ENCODE measurements around the gene BLZF1.
"Not testable (repeated sequence)": the region's sequence is repeated elsewhere in the genome, so short reads cannot be mapped to it uniquely, and the experiment has no call there.

The BLZF1 gene

DNA sequence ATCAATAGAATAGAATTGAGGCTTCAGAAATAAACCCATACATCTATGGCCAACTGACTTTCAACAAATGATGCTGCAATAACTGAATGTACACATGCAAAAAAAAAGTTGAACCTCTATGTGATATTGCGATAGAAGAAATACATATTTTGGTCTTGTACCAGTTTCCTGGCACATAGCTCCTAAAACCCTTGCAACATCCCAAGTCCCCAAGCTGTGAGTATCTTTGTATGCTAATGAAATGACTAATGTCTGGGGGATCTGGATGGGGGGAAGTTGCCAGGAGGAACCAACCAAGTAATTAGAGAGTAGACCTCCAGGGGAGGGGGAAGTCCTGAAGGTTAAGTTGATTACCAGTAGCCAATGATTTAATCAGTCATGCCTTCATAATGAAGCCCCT lies 24.4 kb downstream of the BLZF1 start:
- Histone ChIP-seq H3K4me3 (ENCODE audit: low read depth, low read length) (no peak overlapping the region), H3K27me3 (ENCODE audit: insufficient read depth, low read length) (no peaks in the 10 kb centered on the region), H3K36me3 (ENCODE audit: insufficient read depth, low read length) (peaks cover 54% of the 10 kb centered on the region), H3K79me2 (ENCODE audit: control insufficient read depth, insufficient read depth, low read length, unreplicated experiment) (no peaks in the 10 kb centered on the region), H3K4me1 (ENCODE audit: control insufficient read depth, insufficient read depth, low read length, unreplicated experiment) (no peaks in the 10 kb centered on the region), H3K27ac (ENCODE audit: low read depth, low read length) (no peak overlapping the region), H2AFZ (ENCODE audit: low read length, unreplicated experiment) (no peak overlapping the region)

DNA sequence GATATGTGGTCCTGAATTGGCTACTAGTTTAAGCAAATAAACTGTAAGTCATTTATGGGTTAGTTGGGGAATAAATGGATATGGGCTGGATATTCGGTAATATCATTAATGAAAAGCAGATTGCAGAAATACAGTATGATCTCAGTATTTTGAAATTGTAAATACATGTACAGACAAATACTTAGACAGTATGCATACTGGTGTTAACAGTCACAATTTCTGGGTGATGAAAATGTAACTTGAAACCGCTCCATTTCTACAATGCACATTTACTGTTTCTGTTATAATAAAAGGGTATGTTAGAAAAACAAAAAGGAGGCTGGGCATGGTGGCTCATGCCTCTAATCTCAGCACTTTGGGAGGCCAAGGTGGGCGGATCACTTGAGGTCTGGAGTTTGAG lies 28.0 kb downstream of the BLZF1 start:
- no peak overlapping the region for H2AFZ ChIP-seq (ENCODE audit: low read length, unreplicated experiment)
- no peak overlapping the region for H3K4me3 ChIP-seq (ENCODE audit: low read depth, low read length)
- H3K79me2 ChIP-seq (ENCODE audit: control insufficient read depth, insufficient read depth, low read length, unreplicated experiment), result no peaks in the 10 kb centered on the region
- H3K4me1 ChIP-seq (ENCODE audit: control insufficient read depth, insufficient read depth, low read length, unreplicated experiment), result no peaks in the 10 kb centered on the region
- peaks cover 40% of the 10 kb centered on the region for H3K36me3 ChIP-seq (ENCODE audit: insufficient read depth, low read length)
- no peak overlapping the region for H3K27ac ChIP-seq (ENCODE audit: low read depth, low read length)
- no peaks in the 10 kb centered on the region for H3K27me3 ChIP-seq (ENCODE audit: insufficient read depth, low read length)

GRCh38 chr1:169402578-169402977 lies 34.6 kb downstream of the BLZF1 start:
- not testable (repeated sequence) for H3K27ac ChIP-seq (ENCODE audit: low read depth, low read length); H3K79me2 ChIP-seq (ENCODE audit: control insufficient read depth, insufficient read depth, low read length, unreplicated experiment); H3K36me3 ChIP-seq (ENCODE audit: insufficient read depth, low read length); H3K4me1 ChIP-seq (ENCODE audit: control insufficient read depth, insufficient read depth, low read length, unreplicated experiment); H2AFZ ChIP-seq (ENCODE audit: low read length, unreplicated experiment); H3K27me3 ChIP-seq (ENCODE audit: insufficient read depth, low read length); H3K4me3 ChIP-seq (ENCODE audit: low read depth, low read length)

DNA sequence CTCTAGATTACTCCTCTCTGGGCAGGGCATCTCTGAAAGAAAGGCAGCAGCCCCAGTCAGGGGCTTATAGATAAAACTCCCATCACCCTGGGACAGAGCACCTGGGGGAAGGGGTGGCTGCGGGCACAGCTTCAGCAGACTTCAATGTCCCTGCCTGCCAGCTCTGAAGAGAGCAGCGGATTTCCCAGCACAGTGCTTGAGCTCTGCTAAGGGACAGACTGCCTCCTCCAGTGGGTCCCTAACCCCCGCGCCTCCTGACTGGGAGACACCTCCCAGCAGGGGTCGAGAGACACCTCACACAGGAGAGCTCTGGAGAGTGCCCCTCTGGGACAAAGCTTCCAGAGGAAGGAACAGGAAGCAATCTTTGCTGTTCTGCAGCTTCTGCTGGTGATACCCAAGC lies 40.3 kb downstream of the BLZF1 start:
- H3K36me3 ChIP-seq (ENCODE audit: insufficient read depth, low read length); H3K4me1 ChIP-seq (ENCODE audit: control insufficient read depth, insufficient read depth, low read length, unreplicated experiment); H3K4me3 ChIP-seq (ENCODE audit: low read depth, low read length); H2AFZ ChIP-seq (ENCODE audit: low read length, unreplicated experiment); H3K27me3 ChIP-seq (ENCODE audit: insufficient read depth, low read length); H3K27ac ChIP-seq (ENCODE audit: low read depth, low read length); H3K79me2 ChIP-seq (ENCODE audit: control insufficient read depth, insufficient read depth, low read length, unreplicated experiment): not testable (repeated sequence)

DNA sequence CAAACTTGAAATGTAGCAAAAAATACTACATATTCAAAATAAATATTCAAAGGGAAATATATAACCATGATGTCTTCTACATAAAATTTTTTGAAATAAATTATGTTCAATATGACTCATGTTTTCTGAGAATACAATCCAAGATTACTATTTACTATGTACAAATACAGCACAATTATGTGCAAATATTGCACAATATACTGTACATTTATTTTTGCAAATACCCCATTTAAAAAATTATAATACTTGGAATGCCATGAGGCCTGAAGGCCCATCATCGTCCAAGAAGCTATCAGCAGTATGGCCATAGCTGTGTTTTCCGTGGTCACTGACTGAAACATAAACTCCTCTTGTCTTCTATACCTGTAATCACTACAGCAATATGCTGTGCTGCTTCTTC lies 47.0 kb downstream of the BLZF1 start:
- no peaks in the 10 kb centered on the region for H3K79me2 ChIP-seq (ENCODE audit: control insufficient read depth, insufficient read depth, low read length, unreplicated experiment)

GRCh38 chr1:169421309-169421708 lies 53.3 kb downstream of the BLZF1 start:
- Histone ChIP-seq H3K36me3 (ENCODE audit: insufficient read depth, low read length) (no peaks in the 10 kb centered on the region), H3K4me3 (ENCODE audit: low read depth, low read length) (no peak overlapping the region), H3K27ac (ENCODE audit: low read depth, low read length) (no peak overlapping the region), H3K79me2 (ENCODE audit: control insufficient read depth, insufficient read depth, low read length, unreplicated experiment) (no peaks in the 10 kb centered on the region), H2AFZ (ENCODE audit: low read length, unreplicated experiment) (no peak overlapping the region), H3K27me3 (ENCODE audit: insufficient read depth, low read length) (peaks cover 24% of the 10 kb centered on the region), H3K4me1 (ENCODE audit: control insufficient read depth, insufficient read depth, low read length, unreplicated experiment) (peaks cover 2% of the 10 kb centered on the region)

More for the DNA sequence above, 47.0 kb downstream of the BLZF1 start:
- H3K4me1 ChIP-seq (ENCODE audit: control insufficient read depth, insufficient read depth, low read length, unreplicated experiment), result no peaks in the 10 kb centered on the region
- H3K27me3 ChIP-seq (ENCODE audit: insufficient read depth, low read length), result no peaks in the 10 kb centered on the region
- no peak overlapping the region for H3K4me3 ChIP-seq (ENCODE audit: low read depth, low read length)
- no peaks in the 10 kb centered on the region for H3K36me3 ChIP-seq (ENCODE audit: insufficient read depth, low read length)
- H2AFZ ChIP-seq (ENCODE audit: low read length, unreplicated experiment), result no peak overlapping the region
- no peak overlapping the region for H3K27ac ChIP-seq (ENCODE audit: low read depth, low read length)

- Histone ChIP-seq H2AFZ (ENCODE audit: low read length, unreplicated experiment) (peak overlapping the region; percentile 42), H3K27me3 (ENCODE audit: insufficient read depth, low read length) (peaks cover 49% of the 10 kb centered on the region), H3K79me2 (ENCODE audit: control insufficient read depth, insufficient read depth, low read length, unreplicated experiment) (no peaks in the 10 kb centered on the region), H3K27ac (ENCODE audit: low read depth, low read length) (no peak overlapping the region), H3K36me3 (ENCODE audit: insufficient read depth, low read length) (no peaks in the 10 kb centered on the region), H3K4me3 (ENCODE audit: low read depth, low read length) (peak overlapping the region; percentile 80), H3K4me1 (ENCODE audit: control insufficient read depth, insufficient read depth, low read length, unreplicated experiment) (peaks cover 11% of the 10 kb centered on the region)
Observed at GRCh38 chr1:169426174-169426705, 58.2 kb downstream of the BLZF1 start.

GRCh38 chr1:169427081-169427641 lies 59.2 kb downstream of the BLZF1 start, which contains the start of gene CCDC181:
CCDC181 (minus strand) TSS chr1:169427474; CDS start chr1:169424927, 2,547 bp downstream.
- no peaks in the 10 kb centered on the region for H3K79me2 ChIP-seq (ENCODE audit: control insufficient read depth, insufficient read depth, low read length, unreplicated experiment)
- H2AFZ ChIP-seq (ENCODE audit: low read length, unreplicated experiment), result peak within 1 kb of the TSS; percentile 97
- H3K4me3 ChIP-seq (ENCODE audit: low read depth, low read length), result peak within 1 kb of the TSS; percentile 80
- H3K27ac ChIP-seq (ENCODE audit: low read depth, low read length), result no peak within 1 kb of the TSS
- peaks cover 54% of the 10 kb centered on the region for H3K27me3 ChIP-seq (ENCODE audit: insufficient read depth, low read length)
- no peaks in the 10 kb centered on the region for H3K36me3 ChIP-seq (ENCODE audit: insufficient read depth, low read length)
- peaks cover 11% of the 10 kb centered on the region for H3K4me1 ChIP-seq (ENCODE audit: control insufficient read depth, insufficient read depth, low read length, unreplicated experiment)

Data from ACC112 (cell line).